GM12878 (cell line): ENCODE measurements around the gene HINT1. TPM values are rescaled to one million over a fixed set of nuclear protein-coding genes. Genes with fewer than 3 reads are reported as not detected.

Source experiments
- ATAC-seq: fragments of 200-7000 bp; cut with Tn5 transposase; 3 replicates; pipeline ENCODE4 v1.9.1; 2020; ENCODE audit warnings: mild to moderate bottlenecking, moderate library complexity
- BruUV-seq: library from RNA; stranded (reverse); fragments of 400-500 nt; replicated peaks from 2 replicates; lab custom pipeline; 2021; lab: Mats Ljungman, UMichigan
- CTCF ChIA-PET: fragments of 300-600 bp; sonication (Branson Sonifier 250); formaldehyde crosslinking; extraction: SDS; loops from one replicate; lab custom pipeline; 2021; ENCODE audit warnings: inconsistent platforms; lab: Yijun Ruan, JAX
- POLR2A ChIA-PET: fragments of 350-600 bp; formaldehyde crosslinking; extraction: SDS; loops from one replicate; lab custom pipeline; 2021; ENCODE audit warnings: inconsistent platforms; lab: Charles Lee
- RAD21 ChIA-PET: fragments of 300-600 bp; sonication (Branson Sonifier 250); formaldehyde crosslinking; loops from one replicate; lab custom pipeline; 2023; ENCODE audit warnings: antibody characterized with exemption; ENCODE audit not compliant: unreplicated experiment; lab: Charles Lee
- SMC1A ChIA-PET: fragments of 300-600 bp; sonication (Branson Sonifier 250); formaldehyde crosslinking; loops from one replicate; lab custom pipeline; 2023; ENCODE audit not compliant: unreplicated experiment, uncharacterized antibody; lab: Charles Lee
- DNase-seq: peaks from one replicate; pipeline ENCODE4 v3.0.0-alpha.2; 2011; ENCODE audit warnings: low read depth, low spot score
- FAIRE-seq: peaks from 3 replicates; lab custom pipeline; 2011; peaks lifted over from hg19 to GRCh38; lab: Jason Lieb, UNC
- H2AFZ ChIP-seq: 2 replicates; pipeline ENCODE4 v1.6.0; 2011; ENCODE audit warnings: low read depth, low read length, control low read depth; ENCODE audit not compliant: control insufficient read depth
- H3K27ac ChIP-seq: 2 replicates; pipeline ENCODE4 v1.5.1; 2011; ENCODE audit warnings: control low read depth; ENCODE audit not compliant: control insufficient read depth, insufficient read depth
- H3K27me3 ChIP-seq, 2 experiments: replicated peaks in 1 of 2; 2 replicates each; pipeline versions ENCODE4 v1.6.0 to v1.6.1; 2011; ENCODE audit warnings: low read length in 1 of 2; ENCODE audit not compliant: control insufficient read depth in 2 of 2, insufficient read depth in 2 of 2
- H3K36me3 ChIP-seq, 2 experiments: 2 replicates each; pipeline ENCODE4 v1.5.1; 2011; ENCODE audit warnings: low read length in 1 of 2; ENCODE audit not compliant: control insufficient read depth in 2 of 2, insufficient read depth in 2 of 2
- H3K4me1 ChIP-seq: 2 replicates; pipeline ENCODE4 v1.6.1; 2011; ENCODE audit warnings: mild to moderate bottlenecking, low read length, moderate library complexity, mixed read lengths; ENCODE audit not compliant: control insufficient read depth, insufficient read depth
- H3K4me2 ChIP-seq: 2 replicates; pipeline ENCODE4 v1.6.0; 2011; ENCODE audit warnings: control low read depth; ENCODE audit not compliant: control insufficient read depth, insufficient read depth
- H3K4me3 ChIP-seq: fragments of 200-600 bp; sonication (generic); 2 replicates; pipeline ENCODE4 v1.5.1; 2016
- H3K79me2 ChIP-seq: 2 replicates; pipeline ENCODE4 v1.6.0; 2011; ENCODE audit warnings: low read length; ENCODE audit not compliant: control insufficient read depth, insufficient read depth
- H3K9ac ChIP-seq: 2 replicates; pipeline ENCODE4 v1.8.0; 2011; ENCODE audit warnings: low read length, control low read depth, mixed read lengths; ENCODE audit not compliant: control insufficient read depth, insufficient read depth
- H3K9me3 ChIP-seq: replicated peaks from 3 replicates; pipeline ENCODE4 v1.5.1; 2011; ENCODE audit warnings: mild to moderate bottlenecking, low read length; ENCODE audit not compliant: control insufficient read depth, insufficient read depth
- H4K20me1 ChIP-seq: 2 replicates; pipeline ENCODE4 v1.6.0; 2011; ENCODE audit not compliant: control insufficient read depth, insufficient read depth
- CBX3 ChIP-seq: fragments of 200-600 bp; sonication (generic); IDR thresholded peaks from 2 replicates; pipeline ENCODE4 v1.6.1; 2016; ENCODE audit warnings: low read depth, borderline replicate concordance
- CREB1 ChIP-seq: IDR thresholded peaks from 2 replicates; pipeline ENCODE4 v1.6.1; 2012; ENCODE audit warnings: low read depth, mild to moderate bottlenecking, inconsistent platforms
- CREM ChIP-seq: IDR thresholded peaks from 2 replicates; pipeline ENCODE4 v1.6.1; 2014; ENCODE audit warnings: antibody characterized with exemption, low read depth
- CUX1 ChIP-seq: IDR thresholded peaks from 2 replicates; pipeline ENCODE4 v1.6.1; 2012; ENCODE audit warnings: improper control_type of control experiment, low read depth, low read length; ENCODE audit not compliant: insufficient replicate concordance
- EZH2 ChIP-seq: IDR thresholded peaks from 2 replicates; pipeline ENCODE4 v1.6.1; 2012; ENCODE audit warnings: low read depth, mild to moderate bottlenecking, control low read depth, inconsistent platforms, low read length, borderline replicate concordance; ENCODE audit not compliant: control insufficient read depth
- JUNB ChIP-seq: IDR thresholded peaks from 2 replicates; pipeline ENCODE4 v1.6.1; 2016; ENCODE audit warnings: antibody characterized with exemption, mild to moderate bottlenecking
- RBBP5 ChIP-seq: fragments of 200-600 bp; sonication (generic); conservative IDR thresholded peaks from 2 replicates; pipeline ENCODE4 v1.6.1; 2016
- SMC3 ChIP-seq: IDR thresholded peaks from 2 replicates; pipeline ENCODE4 v1.6.1; 2011; ENCODE audit warnings: low read length, improper control_type of control experiment, borderline replicate concordance
- SP1 ChIP-seq: IDR thresholded peaks from one replicate; pipeline ENCODE4 v1.6.1; 2011; ENCODE audit warnings: low read depth, low read length
- WGBS: methylation state at CpG from one replicate; pipeline ENCODE4 v1.1.6; 2016; ENCODE audit warnings: low lambda C conversion rate; ENCODE audit not compliant: insufficient replicate concordance, insufficient coverage; ENCODE audit errors: missing lambda C conversion rate; 5-methylcytosine and 5-hydroxymethylcytosine counted together
- in situ Hi-C: fragments of 300-500 bp; cut with MboI; formaldehyde crosslinking; loops from 9 replicates; pipeline ENCODE4 v1.14.3; 2018; ENCODE audit warnings: mixed read lengths
- intact Hi-C: fragments of 100-400 bp; cut with micrococcal nuclease; formaldehyde crosslinking; loops from one replicate; pipeline ENCODE4 v1.14.2; 2022; ENCODE audit not compliant: unreplicated experiment
- polyA plus RNA-seq, 11 experiments: library from polyadenylated mRNA; depleted of rRNA in 4 of 11; unstranded in 6 of 11; stranded (reverse) in 5 of 11; fragments of >200 nt; fragmentation: Nextera tagmentation in 4 of 11; fragmentation: Illumina TruSeq in 1 of 11; extraction: Ambion mirVana in 4 of 11; extraction: Trizol in 1 of 11; gene quantifications; 1 replicate in 1 of 11; 2 replicates in 10 of 11; pipeline versions ENCODE4 v1.2.1 to v1.2.3, GENCODE V29; 2011 to 2016; ENCODE audit warnings: inconsistent platforms in 2 of 11, missing spikeins in 2 of 11, low read depth in 1 of 11
- total RNA-seq, 4 experiments: library from RNA; depleted of rRNA in 3 of 4; stranded (reverse); fragments of >200 nt in 3 of 4; fragmentation: Illumina TruSeq in 1 of 4; extraction: Trizol in 1 of 4; gene quantifications; 2 replicates each; pipeline versions ENCODE4 v1.2.1 to v1.2.3, GENCODE V29; 2013 to 2021
- TF ChIP-seq, protein P1 (sequence below): fragments of 450-650 bp; IDR thresholded peaks from 2 replicates; pipeline ENCODE4 v1.6.1; 2016; ENCODE audit warnings: mild to moderate bottlenecking
- TF ChIP-seq, protein P2 (sequence below): fragments of 450-650 bp; formaldehyde crosslinking; IDR thresholded peaks from 2 replicates; pipeline ENCODE4 v1.4.0; 2020; ENCODE audit warnings: mild to moderate bottlenecking, moderate library complexity

The HINT1 gene
- total and polyA plus RNA-seq, 10 of the 15 experiments (the other 5 are each of a cell fraction or from before 2014, with no cell fraction given): 253 to 997 (median 562) TPM

DNA sequence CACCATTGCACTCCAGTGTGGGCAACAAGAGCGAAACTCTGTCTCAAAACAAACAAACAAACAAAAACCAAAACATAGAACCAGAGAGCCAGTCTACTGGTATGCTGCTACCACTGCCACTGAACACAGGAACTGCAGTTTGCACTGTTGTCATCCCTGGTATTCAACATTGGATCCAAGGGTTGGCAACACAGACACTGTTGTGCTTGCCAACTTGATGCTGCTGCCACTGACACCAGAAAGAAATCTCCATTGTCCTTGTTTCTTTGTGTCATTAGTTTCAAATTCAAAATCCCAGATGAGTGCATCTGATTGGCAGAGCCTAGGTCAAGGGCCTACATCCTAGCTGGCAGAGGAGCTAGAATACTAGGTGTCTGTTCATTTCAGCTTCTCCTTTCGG, 16.2 kb downstream of the HINT1 start:
- RAD21 ChIA-PET: no interaction called here
- no peak for FAIRE-seq
- 71% methylated on average over 2 of the region's 2 CpGs for WGBS

More for the DNA sequence above, 16.2 kb downstream of the HINT1 start:
- no peak overlapping the region for H3K4me2 ChIP-seq
- no peaks in the 10 kb centered on the region for H3K36me3 ChIP-seq
- H3K4me3 ChIP-seq: no peak overlapping the region
- SMC1A ChIA-PET: interaction anchor here (1.0 to 1.7 kb wide), 2 partner anchors 10 to 233 kb away, joined by 4 read pairs; no protein-coding TSS in a partner anchor
- H3K4me1 ChIP-seq: no peaks in the 10 kb centered on the region
- BruUV-seq: no TSS peak
- H4K20me1 ChIP-seq: no peaks in the 10 kb centered on the region
- intact Hi-C loops (no loop called here), in situ Hi-C loops (no loop called here)
- H2AFZ ChIP-seq: no peak overlapping the region
- TF ChIP-seq JUNB (no peak), CREB1 (no peak), SP1 (no peak), SMC3 (no peak), RBBP5 (no peak), CUX1 (no peak), EZH2 (no peak), CBX3 (no peak), CREM (no peak)
- TF ChIP-seq, protein P1, sequence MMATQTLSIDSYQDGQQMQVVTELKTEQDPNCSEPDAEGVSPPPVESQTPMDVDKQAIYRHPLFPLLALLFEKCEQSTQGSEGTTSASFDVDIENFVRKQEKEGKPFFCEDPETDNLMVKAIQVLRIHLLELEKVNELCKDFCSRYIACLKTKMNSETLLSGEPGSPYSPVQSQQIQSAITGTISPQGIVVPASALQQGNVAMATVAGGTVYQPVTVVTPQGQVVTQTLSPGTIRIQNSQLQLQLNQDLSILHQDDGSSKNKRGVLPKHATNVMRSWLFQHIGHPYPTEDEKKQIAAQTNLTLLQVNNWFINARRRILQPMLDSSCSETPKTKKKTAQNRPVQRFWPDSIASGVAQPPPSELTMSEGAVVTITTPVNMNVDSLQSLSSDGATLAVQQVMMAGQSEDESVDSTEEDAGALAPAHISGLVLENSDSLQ: no peak
- TF ChIP-seq, protein P2, sequence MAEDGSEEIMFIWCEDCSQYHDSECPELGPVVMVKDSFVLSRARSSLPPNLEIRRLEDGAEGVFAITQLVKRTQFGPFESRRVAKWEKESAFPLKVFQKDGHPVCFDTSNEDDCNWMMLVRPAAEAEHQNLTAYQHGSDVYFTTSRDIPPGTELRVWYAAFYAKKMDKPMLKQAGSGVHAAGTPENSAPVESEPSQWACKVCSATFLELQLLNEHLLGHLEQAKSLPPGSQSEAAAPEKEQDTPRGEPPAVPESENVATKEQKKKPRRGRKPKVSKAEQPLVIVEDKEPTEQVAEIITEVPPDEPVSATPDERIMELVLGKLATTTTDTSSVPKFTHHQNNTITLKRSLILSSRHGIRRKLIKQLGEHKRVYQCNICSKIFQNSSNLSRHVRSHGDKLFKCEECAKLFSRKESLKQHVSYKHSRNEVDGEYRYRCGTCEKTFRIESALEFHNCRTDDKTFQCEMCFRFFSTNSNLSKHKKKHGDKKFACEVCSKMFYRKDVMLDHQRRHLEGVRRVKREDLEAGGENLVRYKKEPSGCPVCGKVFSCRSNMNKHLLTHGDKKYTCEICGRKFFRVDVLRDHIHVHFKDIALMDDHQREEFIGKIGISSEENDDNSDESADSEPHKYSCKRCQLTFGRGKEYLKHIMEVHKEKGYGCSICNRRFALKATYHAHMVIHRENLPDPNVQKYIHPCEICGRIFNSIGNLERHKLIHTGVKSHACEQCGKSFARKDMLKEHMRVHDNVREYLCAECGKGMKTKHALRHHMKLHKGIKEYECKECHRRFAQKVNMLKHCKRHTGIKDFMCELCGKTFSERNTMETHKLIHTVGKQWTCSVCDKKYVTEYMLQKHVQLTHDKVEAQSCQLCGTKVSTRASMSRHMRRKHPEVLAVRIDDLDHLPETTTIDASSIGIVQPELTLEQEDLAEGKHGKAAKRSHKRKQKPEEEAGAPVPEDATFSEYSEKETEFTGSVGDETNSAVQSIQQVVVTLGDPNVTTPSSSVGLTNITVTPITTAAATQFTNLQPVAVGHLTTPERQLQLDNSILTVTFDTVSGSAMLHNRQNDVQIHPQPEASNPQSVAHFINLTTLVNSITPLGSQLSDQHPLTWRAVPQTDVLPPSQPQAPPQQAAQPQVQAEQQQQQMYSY (CRISPR knock-in tag): no peak
- POLR2A ChIA-PET: interaction anchor here (0.6 kb wide), 1 partner anchor 1780 kb away, joined by 3 read pairs; no protein-coding TSS in a partner anchor
- H3K27me3 ChIP-seq: no peaks in the 10 kb centered on the region
- DNase-seq (no peak), ATAC-seq (no peak)
- no peaks in the 10 kb centered on the region for H3K79me2 ChIP-seq
- no peaks in the 10 kb centered on the region for H3K9me3 ChIP-seq
- no peak overlapping the region for H3K27ac ChIP-seq
- CTCF ChIA-PET: interaction anchor here (0.6 kb wide), 2 partner anchors 154 to 1041 kb away, joined by 3 to 6 read pairs; no protein-coding TSS in a partner anchor
- H3K9ac ChIP-seq: no peak overlapping the region
